ENCODE data around the gene XRCC5. TPM values are rescaled to one million over a fixed set of nuclear protein-coding genes. Genes with fewer than 3 reads are reported as not detected.
"Not testable (repeated sequence)": the region's sequence is repeated elsewhere in the genome, so short reads cannot be mapped to it uniquely, and the experiment has no call there.

The XRCC5 gene
- total and polyA plus RNA-seq, 5 donors, result 57.7 to 145 (median 125) TPM

- no peaks in the 10 kb centered on the region for H3K27me3 ChIP-seq (ENCODE audit: control insufficient read depth, insufficient read depth)
- intact Hi-C loops (cut with DNase I), result no loop called here
- no peak overlapping the region for H3K27ac ChIP-seq (ENCODE audit: low read length)
- ATAC-seq, result no peak
- H3K4me1 ChIP-seq (ENCODE audit: control insufficient read depth, insufficient read depth, low read length), result no peaks in the 10 kb centered on the region
- no peak overlapping the region for H3K4me3 ChIP-seq (ENCODE audit: low read length)
- no peaks in the 10 kb centered on the region for H3K9me3 ChIP-seq (ENCODE audit: control insufficient read depth, low read length)
- WGBS, result 91% methylated on average over 1 of the region's 1 CpG
- no peak for DNase-seq
Observed at GRCh38 chr2:216074794-216075193, 34.4 kb upstream of the XRCC5 start.

- intact Hi-C loops (cut with DNase I), result no loop called here
- DNase-seq, result no peak
- H3K27me3 ChIP-seq (ENCODE audit: control insufficient read depth, insufficient read depth), result no peaks in the 10 kb centered on the region
- no peaks in the 10 kb centered on the region for H3K4me1 ChIP-seq (ENCODE audit: control insufficient read depth, insufficient read depth, low read length)
- H3K27ac ChIP-seq (ENCODE audit: low read length), result no peak overlapping the region
- ATAC-seq, result no peak
- H3K9me3 ChIP-seq (ENCODE audit: control insufficient read depth, low read length), result no peaks in the 10 kb centered on the region
- H3K4me3 ChIP-seq (ENCODE audit: low read length), result no peak overlapping the region
- 89% methylated on average over 6 of the region's 6 CpGs for WGBS
Observed at GRCh38 chr2:216075510-216076485, 33.4 kb upstream of the XRCC5 start.

- H3K27ac ChIP-seq (ENCODE audit: low read length), result no peak overlapping the region
- intact Hi-C loops (cut with DNase I), result no loop called here
- no peak for ATAC-seq
- no peaks in the 10 kb centered on the region for H3K9me3 ChIP-seq (ENCODE audit: control insufficient read depth, low read length)
- no peaks in the 10 kb centered on the region for H3K4me1 ChIP-seq (ENCODE audit: control insufficient read depth, insufficient read depth, low read length)
- 60% methylated on average over 1 of the region's 1 CpG for WGBS
- H3K27me3 ChIP-seq (ENCODE audit: control insufficient read depth, insufficient read depth), result no peaks in the 10 kb centered on the region
- no peak overlapping the region for H3K4me3 ChIP-seq (ENCODE audit: low read length)
- DNase-seq, result no peak
Observed at GRCh38 chr2:216078776-216079175, 30.4 kb upstream of the XRCC5 start.

GRCh38 chr2:216080048-216080447 is 29.1 kb upstream of the XRCC5 start:
- intact Hi-C loops (cut with DNase I); H3K4me3 ChIP-seq (ENCODE audit: low read length); H3K9me3 ChIP-seq (ENCODE audit: control insufficient read depth, low read length); H3K27ac ChIP-seq (ENCODE audit: low read length); H3K4me1 ChIP-seq (ENCODE audit: control insufficient read depth, insufficient read depth, low read length); H3K27me3 ChIP-seq (ENCODE audit: control insufficient read depth, insufficient read depth); ATAC-seq; DNase-seq: not testable (repeated sequence)
- WGBS, result 99% methylated on average over 10 of the region's 10 CpGs

GRCh38 chr2:216081012-216081411 is 28.1 kb upstream of the XRCC5 start:
- intact Hi-C loops (cut with DNase I), result no loop called here
- Histone ChIP-seq H3K27me3 (ENCODE audit: control insufficient read depth, insufficient read depth) (no peaks in the 10 kb centered on the region), H3K9me3 (ENCODE audit: control insufficient read depth, low read length) (no peaks in the 10 kb centered on the region), H3K27ac (ENCODE audit: low read length) (no peak overlapping the region), H3K4me1 (ENCODE audit: control insufficient read depth, insufficient read depth, low read length) (no peaks in the 10 kb centered on the region), H3K4me3 (ENCODE audit: low read length) (peak overlapping the region; percentile 58)
- ATAC-seq (no peak), DNase-seq (no peak)
- WGBS, result 31% methylated on average over 1 of the region's 1 CpG

- Histone ChIP-seq H3K9me3 (ENCODE audit: control insufficient read depth, low read length) (no peaks in the 10 kb centered on the region), H3K4me3 (ENCODE audit: low read length) (peak within 1 kb of the TSS; percentile 58), H3K27ac (ENCODE audit: low read length) (no peak within 1 kb of the TSS), H3K27me3 (ENCODE audit: control insufficient read depth, insufficient read depth) (no peaks in the 10 kb centered on the region), H3K4me1 (ENCODE audit: control insufficient read depth, insufficient read depth, low read length) (no peaks in the 10 kb centered on the region)
- ATAC-seq (peak; percentile 99), DNase-seq (peak; percentile 85 to 94 (median 93))
- under 1% methylated on average over 44 of the region's 44 CpGs for WGBS
- intact Hi-C loops (cut with DNase I), result no loop called here
Observed at GRCh38 chr2:216081487-216082116, 27.5 kb upstream of the XRCC5 start, which contains the start of the genes PECR and TMEM169. Gene PECR (minus strand): TSS chr2:216081809. CDS start chr2:216081741, 68 bp downstream. Gene TMEM169 (plus strand): TSS chr2:216081919. CDS start chr2:216095964, 14,045 bp downstream.

- 13% methylated on average over 22 of the region's 22 CpGs for WGBS
- Histone ChIP-seq H3K27me3 (ENCODE audit: control insufficient read depth, insufficient read depth) (no peaks in the 10 kb centered on the region), H3K4me3 (ENCODE audit: low read length) (peak overlapping the region; percentile 58), H3K9me3 (ENCODE audit: control insufficient read depth, low read length) (no peaks in the 10 kb centered on the region), H3K4me1 (ENCODE audit: control insufficient read depth, insufficient read depth, low read length) (no peaks in the 10 kb centered on the region), H3K27ac (ENCODE audit: low read length) (no peak overlapping the region)
- ATAC-seq (peak; percentile 46 to 57), DNase-seq (peak in 1 of 3 donors; percentile 48)
- intact Hi-C loops (cut with DNase I), result no loop called here
Observed at GRCh38 chr2:216082117-216082711, 26.9 kb upstream of the XRCC5 start.

GRCh38 chr2:216082805-216083204 is 26.3 kb upstream of the XRCC5 start:
- 64% methylated on average over 3 of the region's 3 CpGs for WGBS
- intact Hi-C loops (cut with DNase I), result no loop called here
- Histone ChIP-seq H3K27ac (ENCODE audit: low read length) (no peak overlapping the region), H3K4me1 (ENCODE audit: control insufficient read depth, insufficient read depth, low read length) (no peaks in the 10 kb centered on the region), H3K9me3 (ENCODE audit: control insufficient read depth, low read length) (no peaks in the 10 kb centered on the region), H3K27me3 (ENCODE audit: control insufficient read depth, insufficient read depth) (no peaks in the 10 kb centered on the region), H3K4me3 (ENCODE audit: low read length) (no peak overlapping the region)
- DNase-seq (peak; percentile 18 to 68 (median 54)), ATAC-seq (no peak)

GRCh38 chr2:216083464-216084281 is 25.5 kb upstream of the XRCC5 start:
- H3K27ac ChIP-seq (ENCODE audit: low read length), result no peak overlapping the region
- intact Hi-C loops (cut with DNase I), result no loop called here
- WGBS, result 82% methylated on average over 11 of the region's 11 CpGs
- H3K4me1 ChIP-seq (ENCODE audit: control insufficient read depth, insufficient read depth, low read length), result no peaks in the 10 kb centered on the region
- DNase-seq (no peak), ATAC-seq (no peak)
- H3K9me3 ChIP-seq (ENCODE audit: control insufficient read depth, low read length), result no peaks in the 10 kb centered on the region
- H3K4me3 ChIP-seq (ENCODE audit: low read length), result no peak overlapping the region
- H3K27me3 ChIP-seq (ENCODE audit: control insufficient read depth, insufficient read depth), result no peaks in the 10 kb centered on the region

- DNase-seq (no peak), ATAC-seq (no peak)
- Histone ChIP-seq H3K4me3 (ENCODE audit: low read length) (no peak overlapping the region), H3K27ac (ENCODE audit: low read length) (no peak overlapping the region), H3K27me3 (ENCODE audit: control insufficient read depth, insufficient read depth) (no peaks in the 10 kb centered on the region), H3K4me1 (ENCODE audit: control insufficient read depth, insufficient read depth, low read length) (no peaks in the 10 kb centered on the region), H3K9me3 (ENCODE audit: control insufficient read depth, low read length) (no peaks in the 10 kb centered on the region)
- WGBS, result 64% methylated on average over 3 of the region's 3 CpGs
- intact Hi-C loops (cut with DNase I), result no loop called here
Observed at GRCh38 chr2:216084547-216084946, 24.6 kb upstream of the XRCC5 start.

All from right cardiac atrium (tissue), 5 donors.